ENCODE results near the gene CASP1. TPM values are rescaled to one million over a fixed set of nuclear protein-coding genes. Genes with fewer than 3 reads are reported as not detected.
"Not testable (repeated sequence)": the region's sequence is repeated elsewhere in the genome, so short reads cannot be mapped to it uniquely, and the experiment has no call there.

Gene CASP1
- 100 to 1,000 TPM in 2 of 4 donors, 10 to 100 TPM in 2; 67.8 to 392 (median 85.5) TPM for polyA plus RNA-seq
- long read RNA-seq, donor 1, transcript CASP1-205 (4 exons, 1,202 nt), result minor isoform, 5 of 56 reads
- long read RNA-seq, donor 1, transcript CASP1-202 (10 exons, 1,477 nt), result major isoform, 21 of 56 reads
- long read RNA-seq, donor 1, partial matches to known transcripts, result 26 of 56 reads
- long read RNA-seq, donor 1, other reads (novel, unspliced or antisense), result 0 of 56 reads
- long read RNA-seq, donor 2, transcript CASP1-202 (10 exons, 1,477 nt), result major isoform, 12 of 28 reads
- long read RNA-seq, donor 2, partial matches to known transcripts, result 10 of 28 reads
- long read RNA-seq, donor 2, other reads (novel, unspliced or antisense), result 0 of 28 reads
- long read RNA-seq, donor 3, transcript CASP1-215 (9 exons, 2,001 nt), result minor isoform, 5 of 26 reads
- long read RNA-seq, donor 3, transcript CASP1-202 (10 exons, 1,477 nt), result major isoform, 6 of 26 reads
- long read RNA-seq, donor 3, transcript CASP1-205 (4 exons, 1,202 nt), result minor isoform, 5 of 26 reads
- long read RNA-seq, donor 3, partial matches to known transcripts, result 8 of 26 reads
- long read RNA-seq, donor 3, other reads (novel, unspliced or antisense), result 0 of 26 reads
- long read RNA-seq, donor 4, result 0 reads
- long read RNA-seq, donor 5, partial matches to known transcripts, result 0 of 1 reads
- long read RNA-seq, donor 5, other reads (novel, unspliced or antisense), result 0 of 1 reads
- long read RNA-seq, donor 6, transcript CASP1-215 (9 exons, 2,001 nt), result major isoform, 10 of 29 reads
- long read RNA-seq, donor 6, transcript CASP1-202 (10 exons, 1,477 nt), result minor isoform, 9 of 29 reads
- long read RNA-seq, donor 6, partial matches to known transcripts, result 5 of 29 reads
- long read RNA-seq, donor 6, other reads (novel, unspliced or antisense), result 0 of 29 reads
- long read RNA-seq, donor 7, result 0 reads
- long read RNA-seq, donor 8, result 0 reads
- long read RNA-seq, donor 9, partial matches to known transcripts, result 0 of 4 reads
- long read RNA-seq, donor 9, other reads (novel, unspliced or antisense), result 0 of 4 reads
- long read RNA-seq, donor 10, partial matches to known transcripts, result 0 of 5 reads
- long read RNA-seq, donor 10, other reads (novel, unspliced or antisense), result 0 of 5 reads

- Histone ChIP-seq H3K36me3 (ENCODE audit: control insufficient read depth in 3 of 3, insufficient read depth in 2 of 3, low read depth in 1 of 3, low read length in 3 of 3) (peaks cover 1 to 3% (median 3%) of the 10 kb centered on the region in 3 donors), H3K9me3 (ENCODE audit: control insufficient read depth in 2 of 2, insufficient read depth in 1 of 2, low read depth in 1 of 2, low read length in 1 of 2) (peaks cover 0 to 11% of the 10 kb centered on the region in 2 donors), H3K4me1 (ENCODE audit: control insufficient read depth in 3 of 3, insufficient read depth in 2 of 3, low read depth in 1 of 3, low read length in 2 of 3) (peaks cover 2 to 11% (median 5%) of the 10 kb centered on the region in 3 donors), H3K27me3 (ENCODE audit: control insufficient read depth in 3 of 3, insufficient read depth in 3 of 3, low read length in 3 of 3) (no peaks in the 10 kb centered on the region), H3K4me3 (ENCODE audit: low read depth in 1 of 3, low read length in 3 of 3) (peak within 1 kb of the TSS; percentile 29 to 60 (median 33)), H3K27ac (ENCODE audit: low read depth in 1 of 3, low read length in 2 of 3) (peak within 1 kb of the TSS; percentile 61 to 85 (median 78))
- DNase-seq, result peak; percentile 79 to 87
- 2 to 10% (median 8%) methylated on average over 3 of the region's 3 CpGs for WGBS, 3 donors
- FAIRE-seq, result no peak
These were observed at the start of gene CASP1 for GRCh38 chr11:105034813-105035620. Gene CASP1, minus strand, starts transcription at chr11:105035144. Its CDS starts 31 bp downstream, at chr11:105035113.

- H3K4me3 ChIP-seq (ENCODE audit: low read depth in 1 of 3, low read length in 3 of 3), result no peak overlapping the region
- DNase-seq, result no peak
- no peaks in the 10 kb centered on the region for H3K9me3 ChIP-seq (ENCODE audit: control insufficient read depth in 2 of 2, insufficient read depth in 1 of 2, low read depth in 1 of 2, low read length in 1 of 2)
- no peaks in the 10 kb centered on the region for H3K36me3 ChIP-seq (ENCODE audit: control insufficient read depth in 3 of 3, insufficient read depth in 2 of 3, low read depth in 1 of 3, low read length in 3 of 3)
- no peaks in the 10 kb centered on the region for H3K27me3 ChIP-seq (ENCODE audit: control insufficient read depth in 3 of 3, insufficient read depth in 3 of 3, low read length in 3 of 3)
- no peak for FAIRE-seq
- peaks cover 0 to 4% (median 0%) of the 10 kb centered on the region in 3 donors for H3K4me1 ChIP-seq (ENCODE audit: control insufficient read depth in 3 of 3, insufficient read depth in 2 of 3, low read depth in 1 of 3, low read length in 2 of 3)
- H3K27ac ChIP-seq (ENCODE audit: low read depth in 1 of 3, low read length in 2 of 3), result no peak overlapping the region
- WGBS, 3 donors, result 84 to 93% (median 85%) methylated on average over 5 of the region's 5 CpGs
These were observed 46.6 kb upstream of the CASP1 start for GRCh38 chr11:105081412-105082150.

- not testable (repeated sequence) for H3K9me3 ChIP-seq (ENCODE audit: control insufficient read depth in 2 of 2, insufficient read depth in 1 of 2, low read depth in 1 of 2, low read length in 1 of 2)
These were observed 45.4 kb upstream of the CASP1 start for GRCh38 chr11:105080171-105080906.

GRCh38 chr11:105078283-105078682 is 43.3 kb upstream of the CASP1 start:
- Histone ChIP-seq H3K27ac (ENCODE audit: low read depth in 1 of 3, low read length in 2 of 3) (no peak overlapping the region), H3K36me3 (ENCODE audit: control insufficient read depth in 3 of 3, insufficient read depth in 2 of 3, low read depth in 1 of 3, low read length in 3 of 3) (no peaks in the 10 kb centered on the region), H3K27me3 (ENCODE audit: control insufficient read depth in 3 of 3, insufficient read depth in 3 of 3, low read length in 3 of 3) (no peaks in the 10 kb centered on the region), H3K4me3 (ENCODE audit: low read depth in 1 of 3, low read length in 3 of 3) (no peak overlapping the region), H3K4me1 (ENCODE audit: control insufficient read depth in 3 of 3, insufficient read depth in 2 of 3, low read depth in 1 of 3, low read length in 2 of 3) (peaks cover 0 to 4% (median 0%) of the 10 kb centered on the region in 3 donors), H3K9me3 (ENCODE audit: control insufficient read depth in 2 of 2, insufficient read depth in 1 of 2, low read depth in 1 of 2, low read length in 1 of 2) (no peaks in the 10 kb centered on the region)
- DNase-seq, result no peak
- WGBS, 3 donors, result 93 to 97% (median 96%) methylated on average over 3 of the region's 3 CpGs
- no peak for FAIRE-seq

More at GRCh38 chr11:105080171-105080906, 45.4 kb upstream of the CASP1 start:
- not testable (repeated sequence) for H3K4me1 ChIP-seq (ENCODE audit: control insufficient read depth in 3 of 3, insufficient read depth in 2 of 3, low read depth in 1 of 3, low read length in 2 of 3); H3K27me3 ChIP-seq (ENCODE audit: control insufficient read depth in 3 of 3, insufficient read depth in 3 of 3, low read length in 3 of 3); H3K36me3 ChIP-seq (ENCODE audit: control insufficient read depth in 3 of 3, insufficient read depth in 2 of 3, low read depth in 1 of 3, low read length in 3 of 3); H3K4me3 ChIP-seq (ENCODE audit: low read depth in 1 of 3, low read length in 3 of 3); FAIRE-seq
- 18 to 34% (median 31%) methylated on average over 6 of the region's 6 CpGs for whole genome bisulfite sequencing, 3 donors
- peak; percentile 24 to 52 for DNase-seq
- peak overlapping the region in 1 of 3 donors; percentile 36 for H3K27ac ChIP-seq (ENCODE audit: low read depth in 1 of 3, low read length in 2 of 3)

GRCh38 chr11:105077141-105077790 is 42.3 kb upstream of the CASP1 start:
- WGBS, 3 donors, result 68 to 76% (median 76%) methylated on average over 4 of the region's 4 CpGs
- H3K27ac ChIP-seq (ENCODE audit: low read depth in 1 of 3, low read length in 2 of 3); H3K4me1 ChIP-seq (ENCODE audit: control insufficient read depth in 3 of 3, insufficient read depth in 2 of 3, low read depth in 1 of 3, low read length in 2 of 3); DNase-seq; H3K9me3 ChIP-seq (ENCODE audit: control insufficient read depth in 2 of 2, insufficient read depth in 1 of 2, low read depth in 1 of 2, low read length in 1 of 2); H3K4me3 ChIP-seq (ENCODE audit: low read depth in 1 of 3, low read length in 3 of 3); FAIRE-seq; H3K27me3 ChIP-seq (ENCODE audit: control insufficient read depth in 3 of 3, insufficient read depth in 3 of 3, low read length in 3 of 3); H3K36me3 ChIP-seq (ENCODE audit: control insufficient read depth in 3 of 3, insufficient read depth in 2 of 3, low read depth in 1 of 3, low read length in 3 of 3): not testable (repeated sequence)

- no peak for DNase-seq
- no peak for FAIRE-seq
- WGBS, 3 donors, result 93 to 98% (median 94%) methylated on average over 2 of the region's 2 CpGs
These were observed 39.2 kb upstream of the CASP1 start for GRCh38 chr11:105074166-105074530.

More at GRCh38 chr11:105074166-105074530, 39.2 kb upstream of the CASP1 start:
- Histone ChIP-seq H3K9me3 (ENCODE audit: control insufficient read depth in 2 of 2, insufficient read depth in 1 of 2, low read depth in 1 of 2, low read length in 1 of 2) (no peaks in the 10 kb centered on the region), H3K27ac (ENCODE audit: low read depth in 1 of 3, low read length in 2 of 3) (no peak overlapping the region), H3K4me1 (ENCODE audit: control insufficient read depth in 3 of 3, insufficient read depth in 2 of 3, low read depth in 1 of 3, low read length in 2 of 3) (no peaks in the 10 kb centered on the region), H3K36me3 (ENCODE audit: control insufficient read depth in 3 of 3, insufficient read depth in 2 of 3, low read depth in 1 of 3, low read length in 3 of 3) (no peaks in the 10 kb centered on the region), H3K27me3 (ENCODE audit: control insufficient read depth in 3 of 3, insufficient read depth in 3 of 3, low read length in 3 of 3) (no peaks in the 10 kb centered on the region), H3K4me3 (ENCODE audit: low read depth in 1 of 3, low read length in 3 of 3) (no peak overlapping the region)

Data from small intestine (tissue), 16 donors.